Stimulated activated CD4-positive, alpha-beta T cell treated with anti-CD3 and anti-CD28 coated beads, TNF-alpha, amount 100 ng/mL, for 48 hours (primary cell): ENCODE results near the gene TMOD2.

ENCODE experiments used
- DNase-seq, 3 donors: peaks; one replicate each; pipeline ENCODE4 v3.0.0-alpha.2; 2020; ENCODE audit warnings: low read depth in 3 of 3

TMOD2 gene

GRCh38 chr15:51855612-51856011 is 104.2 kb downstream of the TMOD2 start:
- DNase-seq = no peak

GRCh38 chr15:51856714-51857380 is 105.5 kb downstream of the TMOD2 start:
- no peak for DNase-seq

GRCh38 chr15:51861557-51862359 is 110.4 kb downstream of the TMOD2 start:
- peak in 2 of 3 donors; percentile 27 to 31 for DNase-seq

GRCh38 chr15:51863131-51863530 is 111.7 kb downstream of the TMOD2 start:
- DNase-seq = no peak

- DNase-seq = peak in 1 of 3 donors; percentile 24
These were observed 113.1 kb downstream of the TMOD2 start for GRCh38 chr15:51864408-51865056.

- no peak for DNase-seq
These were observed 113.9 kb downstream of the TMOD2 start for GRCh38 chr15:51865317-51865716.
